ENCODE measurements around the gene CDT1. TPM values are rescaled to one million over a fixed set of nuclear protein-coding genes. Genes with fewer than 3 reads are reported as not detected.
A peak's percentile ranks its signal among the peaks of the same experiment; 100 is the strongest.

CDT1 gene
- total RNA-seq, 1 donor from 2014 or later, result 79.6 TPM

GRCh38 chr16:88841521-88842307 is 38.1 kb downstream of the CDT1 start:
- H3K9me3 Mint-ChIP-seq, result no peaks in the 10 kb centered on the region
- TF ChIP-seq, protein P1, sequence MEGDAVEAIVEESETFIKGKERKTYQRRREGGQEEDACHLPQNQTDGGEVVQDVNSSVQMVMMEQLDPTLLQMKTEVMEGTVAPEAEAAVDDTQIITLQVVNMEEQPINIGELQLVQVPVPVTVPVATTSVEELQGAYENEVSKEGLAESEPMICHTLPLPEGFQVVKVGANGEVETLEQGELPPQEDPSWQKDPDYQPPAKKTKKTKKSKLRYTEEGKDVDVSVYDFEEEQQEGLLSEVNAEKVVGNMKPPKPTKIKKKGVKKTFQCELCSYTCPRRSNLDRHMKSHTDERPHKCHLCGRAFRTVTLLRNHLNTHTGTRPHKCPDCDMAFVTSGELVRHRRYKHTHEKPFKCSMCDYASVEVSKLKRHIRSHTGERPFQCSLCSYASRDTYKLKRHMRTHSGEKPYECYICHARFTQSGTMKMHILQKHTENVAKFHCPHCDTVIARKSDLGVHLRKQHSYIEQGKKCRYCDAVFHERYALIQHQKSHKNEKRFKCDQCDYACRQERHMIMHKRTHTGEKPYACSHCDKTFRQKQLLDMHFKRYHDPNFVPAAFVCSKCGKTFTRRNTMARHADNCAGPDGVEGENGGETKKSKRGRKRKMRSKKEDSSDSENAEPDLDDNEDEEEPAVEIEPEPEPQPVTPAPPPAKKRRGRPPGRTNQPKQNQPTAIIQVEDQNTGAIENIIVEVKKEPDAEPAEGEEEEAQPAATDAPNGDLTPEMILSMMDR (conservative IDR thresholded peaks at IDR 0.05), result no peak
- no peaks in the 10 kb centered on the region for H3K4me1 Mint-ChIP-seq
- no peak overlapping the region for H3K4me3 Mint-ChIP-seq
- no peak for DNase-seq (ENCODE audit: low read depth, low spot score)
- no peaks in the 10 kb centered on the region for H3K27me3 Mint-ChIP-seq (ENCODE audit: low read depth)
- no peaks in the 10 kb centered on the region for H3K36me3 Mint-ChIP-seq (ENCODE audit: low read depth)
- H3K27ac Mint-ChIP-seq (ENCODE audit: unreplicated experiment), result peak overlapping the region; percentile 35

DNA sequence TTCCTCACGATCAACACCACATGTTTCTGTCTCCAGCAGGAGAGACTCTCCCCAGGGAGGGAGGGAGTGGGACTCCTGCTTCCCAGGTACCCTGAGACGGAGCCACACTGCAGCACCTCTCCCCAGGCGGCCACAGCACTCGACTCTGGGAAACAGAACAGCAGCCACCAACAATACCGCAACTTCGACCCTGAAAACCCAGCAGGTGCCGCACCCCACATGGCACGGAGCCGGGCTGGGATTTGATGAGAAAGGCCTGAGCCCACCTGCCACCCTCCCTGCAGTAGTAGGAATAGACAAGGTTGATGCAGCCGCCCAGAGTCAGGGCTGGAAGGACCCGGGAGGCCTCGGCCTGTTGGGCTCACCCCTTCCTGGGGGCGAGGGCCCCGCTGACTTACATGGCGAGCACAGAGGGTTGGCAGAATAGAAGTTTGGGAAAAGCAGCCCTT is 38.7 kb downstream of the CDT1 start:
- H3K9me3 Mint-ChIP-seq, result no peaks in the 10 kb centered on the region
- no peak overlapping the region for H3K4me3 Mint-ChIP-seq
- no peak for DNase-seq (ENCODE audit: low read depth, low spot score)
- TF ChIP-seq, protein P1 (conservative IDR thresholded peaks at IDR 0.05), result no peak
- peak overlapping the region; percentile 35 for H3K27ac Mint-ChIP-seq (ENCODE audit: unreplicated experiment)
- H3K36me3 Mint-ChIP-seq (ENCODE audit: low read depth), result no peaks in the 10 kb centered on the region
- H3K4me1 Mint-ChIP-seq, result no peaks in the 10 kb centered on the region
- H3K27me3 Mint-ChIP-seq (ENCODE audit: low read depth), result no peaks in the 10 kb centered on the region

- no peaks in the 10 kb centered on the region for H3K27me3 Mint-ChIP-seq (ENCODE audit: low read depth)
- no peaks in the 10 kb centered on the region for H3K36me3 Mint-ChIP-seq (ENCODE audit: low read depth)
- H3K4me3 Mint-ChIP-seq, result no peak overlapping the region
- no peaks in the 10 kb centered on the region for H3K9me3 Mint-ChIP-seq
- no peak for DNase-seq (ENCODE audit: low read depth, low spot score)
- no peak overlapping the region for H3K27ac Mint-ChIP-seq (ENCODE audit: unreplicated experiment)
- TF ChIP-seq, protein P1 (conservative IDR thresholded peaks at IDR 0.05), result no peak
- no peaks in the 10 kb centered on the region for H3K4me1 Mint-ChIP-seq
These were observed 39.2 kb downstream of the CDT1 start for GRCh38 chr16:88842806-88843205.

- no peaks in the 10 kb centered on the region for H3K36me3 Mint-ChIP-seq (ENCODE audit: low read depth)
- no peak for DNase-seq (ENCODE audit: low read depth, low spot score)
- H3K9me3 Mint-ChIP-seq, result no peaks in the 10 kb centered on the region
These were observed 39.7 kb downstream of the CDT1 start for GRCh38 chr16:88843256-88843655.

GRCh38 chr16:88844419-88845036 is 40.9 kb downstream of the CDT1 start:
- DNase-seq (ENCODE audit: low read depth, low spot score), result no peak

More at GRCh38 chr16:88843256-88843655, 39.7 kb downstream of the CDT1 start:
- Mint-ChIP-seq H3K4me1 (no peaks in the 10 kb centered on the region), H3K27me3 (ENCODE audit: low read depth) (no peaks in the 10 kb centered on the region), H3K27ac (ENCODE audit: unreplicated experiment) (peak overlapping the region; percentile 27), H3K4me3 (no peak overlapping the region)
- TF ChIP-seq, protein P1 (conservative IDR thresholded peaks at IDR 0.05), result no peak

More at GRCh38 chr16:88844419-88845036, 40.9 kb downstream of the CDT1 start:
- Mint-ChIP-seq H3K27me3 (ENCODE audit: low read depth) (no peaks in the 10 kb centered on the region), H3K36me3 (ENCODE audit: low read depth) (no peaks in the 10 kb centered on the region), H3K9me3 (no peaks in the 10 kb centered on the region), H3K4me3 (no peak overlapping the region), H3K27ac (ENCODE audit: unreplicated experiment) (no peak overlapping the region), H3K4me1 (no peaks in the 10 kb centered on the region)
- TF ChIP-seq, protein P1 (conservative IDR thresholded peaks at IDR 0.05), result peak; percentile 19

Measured in neural crest cell (in vitro differentiated cells).